ENCODE results near the gene UNC93B1.
"Not testable (repeated sequence)": the region's sequence is repeated elsewhere in the genome, so short reads cannot be mapped to it uniquely, and the experiment has no call there.

Gene UNC93B1

DNA sequence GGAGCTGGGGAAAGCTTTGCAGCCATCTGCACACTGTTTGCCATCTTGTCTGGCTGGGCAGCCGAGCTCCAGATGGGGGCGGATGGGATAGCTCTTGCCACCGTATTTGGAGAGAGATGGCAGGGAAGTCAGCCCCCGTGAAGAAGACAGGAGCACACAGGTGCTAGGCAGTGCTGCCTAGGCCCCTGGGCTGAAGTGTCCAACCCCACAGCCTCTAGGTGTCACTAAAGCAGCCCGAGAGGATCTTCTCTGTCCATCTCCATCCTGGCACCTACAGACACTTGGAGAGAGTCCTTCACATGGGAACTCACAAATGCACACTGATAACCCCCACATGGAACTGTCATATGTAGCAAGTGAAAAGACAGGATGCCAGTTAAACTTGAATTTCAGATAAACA lies 60.5 kb downstream of the UNC93B1 start:
- DNase-seq (ENCODE audit: low read depth in 2 of 3, low spot score in 1 of 3) = not testable (repeated sequence)
